H1 (cell line): ENCODE measurements around the gene SLC9A3. TPM values are rescaled to one million over a fixed set of nuclear protein-coding genes. Genes with fewer than 3 reads are reported as not detected.

ENCODE experiments used
- BRCA1 ChIP-seq: IDR thresholded peaks from 2 replicates; pipeline ENCODE4 v1.6.1; 2012; ENCODE audit warnings: low read depth, low read length, improper control_type of control experiment
- CBX8 ChIP-seq: fragments of 300-800, 300-1000 bp; sonication (generic); IDR thresholded peaks from 2 replicates; pipeline ENCODE4 v1.7.1; 2016; ENCODE audit warnings: low read depth, low read length, borderline replicate concordance
- PHF8 ChIP-seq: fragments of 200-600 bp; sonication (generic); conservative IDR thresholded peaks from 2 replicates; pipeline ENCODE4 v1.7.1; 2012; ENCODE audit warnings: low read depth, mild to moderate bottlenecking, inconsistent platforms, low read length, moderate library complexity
- POU5F1 ChIP-seq: IDR thresholded peaks from 2 replicates; pipeline ENCODE4 v1.6.1; 2011; ENCODE audit warnings: low read depth, mild to moderate bottlenecking, low read length, moderate library complexity
- RAD21 ChIP-seq, 2 experiments: IDR thresholded peaks in 1 of 2; conservative IDR thresholded peaks in 1 of 2; 2 replicates each; pipeline ENCODE4 v1.6.1; 2011; ENCODE audit warnings: low read depth in 2 of 2, low read length in 2 of 2, improper control_type of control experiment in 1 of 2, inconsistent platforms in 1 of 2, mild to moderate bottlenecking in 1 of 2, moderate library complexity in 1 of 2
- SP2 ChIP-seq: IDR thresholded peaks from 2 replicates; pipeline ENCODE4 v1.6.1; 2012; ENCODE audit warnings: mild to moderate bottlenecking, low read length, inconsistent platforms
- TAF1 ChIP-seq: IDR thresholded peaks from 2 replicates; pipeline ENCODE4 v1.6.1; 2011; ENCODE audit warnings: mild to moderate bottlenecking, low read depth, low read length
- TAF7 ChIP-seq: optimal IDR thresholded peaks from 2 replicates; pipeline ENCODE3; 2011; ENCODE audit warnings: low read depth, mild to moderate bottlenecking, inconsistent platforms, low read length, moderate library complexity, borderline replicate concordance
- ZNF274 ChIP-seq: IDR thresholded peaks from 2 replicates; pipeline ENCODE4 v1.7.0; 2012; ENCODE audit warnings: low read length, borderline replicate concordance; ENCODE audit errors: extremely low read depth
- polyA plus RNA-seq, 7 experiments: library from polyadenylated mRNA; depleted of rRNA in 3 of 7; stranded (reverse) in 5 of 7; unstranded in 2 of 7; fragments of >200 nt in 5 of 7; fragments of 200-250 nt in 2 of 7; gene quantifications; 1 replicate in 5 of 7; 2 replicates in 1 of 7; 4 replicates in 1 of 7; pipeline versions ENCODE4 v1.2.1 to v1.2.3, GENCODE V29; 2011 to 2013; ENCODE audit warnings: missing spikeins in 2 of 7, mixed read lengths in 2 of 7
- total RNA-seq: library from RNA; stranded (reverse); fragmentation: NEBNext Ultra II Directional; extraction: Animal tissue kit (Norgen Biotek cat#: 25700); gene quantifications from 2 replicates; pipeline ENCODE4 v1.2.1, GENCODE V29; 2021

Gene SLC9A3
- total and polyA plus RNA-seq, 2 of the 8 experiments (the other 6 are each of a cell fraction or from before 2014, with no cell fraction given) = 0.95 to 1.0 TPM

- TF ChIP-seq BRCA1 (no peak), PHF8 (peak; percentile 83), POU5F1 (no peak), CBX8 (no peak), SP2 (no peak), RAD21 (IDR thresholded peaks at IDR 0.05 in 1 of 2, conservative IDR thresholded peaks at IDR 0.05 in 1 of 2; ENCODE audit: low read depth in 2 of 2, low read length in 2 of 2) (no peak), TAF7 (no peak), ZNF274 (no peak), TAF1 (peak; percentile 51; the same call in 1 of the 2 replicates)
- TF ChIP-seq, all 59 proteins: peak for 14
Observed at GRCh38 chr5:442335-443238, 81.7 kb downstream of the SLC9A3 start, which contains the start of gene EXOC3 (continued).
